ENCODE results near the gene MXD3.

Gene MXD3

DNA sequence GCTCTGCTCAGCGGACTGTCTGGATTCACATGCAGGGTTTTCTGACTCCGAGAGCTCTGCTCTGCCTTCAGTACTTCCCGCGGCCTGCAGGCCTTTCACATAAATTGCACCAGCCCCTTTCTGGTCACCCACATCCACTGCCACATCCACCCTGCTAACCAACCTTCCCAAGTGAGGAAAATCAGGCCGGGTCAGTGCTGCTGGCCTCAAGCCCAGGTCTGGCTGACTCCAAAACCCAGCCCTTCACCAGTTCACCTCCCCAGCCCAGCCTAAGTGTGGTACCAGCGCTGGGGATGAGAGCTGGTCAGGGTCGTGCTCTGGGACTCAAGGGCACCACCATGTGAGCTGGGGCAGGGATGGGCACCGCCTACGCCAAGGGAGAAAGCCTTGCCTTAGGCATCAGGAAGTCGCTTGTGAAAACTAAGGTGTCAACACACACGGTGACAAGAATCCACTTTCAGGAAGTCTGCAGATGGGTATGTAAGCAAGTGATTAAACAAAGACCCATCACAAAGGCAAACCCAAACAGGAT lies 27.5 kb upstream of the MXD3 start:
- no peak for DNase-seq

DNA sequence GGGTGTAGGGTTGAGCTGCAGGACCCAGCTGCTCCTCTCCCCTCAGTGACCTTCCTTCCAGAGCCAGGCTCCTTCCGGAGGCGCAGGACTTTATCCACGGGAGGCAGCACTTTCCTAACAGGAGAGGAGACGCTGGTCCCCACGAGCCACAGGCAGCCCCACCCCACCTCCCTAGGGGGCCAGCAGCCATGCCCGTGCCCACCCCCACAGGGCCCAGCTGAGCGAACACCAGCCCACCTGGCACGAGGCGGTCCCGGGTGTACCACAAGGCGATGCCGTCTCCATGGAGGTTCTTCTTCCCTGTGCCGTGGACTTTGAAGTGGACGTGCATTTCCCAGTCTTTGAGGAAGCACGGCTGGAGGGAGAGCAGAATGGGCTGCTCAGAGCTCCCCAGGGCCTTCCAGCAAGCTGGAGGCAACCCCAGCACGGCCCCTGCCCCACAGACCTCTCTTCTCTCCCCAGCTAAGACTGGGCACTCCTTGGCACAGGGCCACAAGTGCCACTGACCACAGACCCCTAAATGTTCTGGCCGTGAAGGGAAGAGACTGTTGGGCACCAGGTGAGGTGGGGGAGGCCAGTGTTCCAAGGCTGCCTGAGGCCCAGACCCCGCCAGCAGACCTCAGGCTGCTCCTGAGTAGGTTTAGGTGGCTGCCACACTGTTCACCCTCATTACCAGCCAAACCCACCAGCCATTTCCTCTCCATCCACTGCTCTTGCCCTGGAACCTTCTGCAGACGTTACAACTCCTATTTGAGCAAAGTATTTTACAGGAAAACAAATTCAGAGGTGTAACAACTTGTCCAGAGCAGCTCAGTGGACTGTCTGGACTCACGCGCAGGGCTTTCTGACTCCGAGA lies 26.8 kb upstream of the MXD3 start:
- DNase-seq = no peak

DNA sequence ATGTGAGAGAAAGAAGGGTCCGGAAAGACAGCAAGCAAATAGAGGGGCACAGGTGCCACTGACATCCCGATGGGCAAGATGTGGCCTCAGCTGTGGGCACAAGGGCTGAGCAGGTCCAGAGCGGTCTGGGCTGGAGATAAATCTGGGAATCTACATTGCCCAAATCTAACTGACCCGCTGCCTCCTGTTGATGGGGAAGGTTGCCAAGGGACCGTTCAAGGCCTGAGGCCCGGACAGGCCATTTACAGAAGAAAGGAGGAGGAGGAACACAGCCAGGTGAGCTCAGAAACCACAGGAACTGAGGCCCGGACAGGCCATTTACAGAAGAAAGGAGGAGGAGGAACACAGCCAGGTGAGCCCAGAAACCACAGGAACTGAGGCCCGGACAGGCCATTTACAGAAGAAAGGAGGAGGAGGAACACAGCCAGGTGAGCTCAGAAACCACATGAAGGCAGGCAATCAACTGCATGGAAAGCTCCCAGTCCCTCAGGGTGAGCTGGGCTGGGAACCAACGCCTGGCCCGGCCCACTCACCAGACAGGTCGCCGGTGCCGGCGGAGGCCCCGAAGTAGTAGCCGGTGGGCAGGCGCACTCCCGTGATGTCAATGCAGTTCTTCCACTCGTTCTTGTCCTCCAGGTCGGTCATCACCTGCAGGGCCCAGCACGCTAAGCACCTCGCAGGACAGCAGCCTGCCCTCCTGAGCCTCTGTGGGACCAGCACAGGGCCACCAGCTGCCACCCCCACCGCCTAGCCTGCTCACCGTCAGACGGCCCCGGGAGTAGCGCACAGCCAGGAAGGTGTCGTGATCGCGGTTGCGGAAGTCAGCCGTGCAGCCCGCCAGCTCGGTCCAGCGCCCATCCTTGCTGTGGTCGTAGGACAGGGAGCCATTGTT lies 25.2 kb upstream of the MXD3 start:
- DNase-seq = no peak

DNA sequence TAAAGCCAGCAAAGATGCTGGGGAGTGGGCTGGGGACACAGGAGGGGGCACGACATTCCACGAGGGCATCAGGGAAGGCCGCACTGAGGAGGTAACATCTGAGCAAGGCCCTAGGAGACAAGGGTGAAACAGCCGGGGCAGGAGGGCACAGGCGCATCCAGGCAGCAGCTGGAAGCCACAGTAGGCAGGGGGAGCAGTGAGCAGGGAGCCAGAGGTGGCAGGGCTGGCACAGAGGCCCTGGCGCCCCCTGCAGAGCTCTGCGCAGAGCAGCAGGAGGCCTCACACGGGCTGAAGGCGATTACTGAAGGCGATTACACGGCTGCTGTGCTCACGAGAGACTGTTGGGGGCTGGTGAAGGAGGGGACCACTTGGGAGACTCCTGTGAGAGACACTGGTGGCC lies 24.4 kb upstream of the MXD3 start:
- DNase-seq = no peak

DNA sequence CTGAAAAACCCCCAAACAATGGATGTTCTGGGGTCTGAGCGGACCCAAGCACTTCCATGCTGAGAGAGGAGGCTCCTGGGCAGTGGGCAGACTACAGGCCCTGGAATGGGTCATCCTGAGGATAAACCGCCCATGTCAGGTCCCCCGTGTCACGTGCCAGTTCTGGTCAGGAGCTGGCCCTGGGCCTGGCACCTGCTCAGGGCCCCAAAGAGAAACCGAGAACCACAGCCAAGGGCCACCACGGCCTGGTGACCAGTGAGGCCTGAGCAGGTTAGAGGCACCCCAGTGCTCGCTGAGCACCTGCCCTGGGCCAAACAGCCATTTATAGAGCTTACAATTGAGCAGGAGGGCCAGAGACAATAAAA lies 24.0 kb upstream of the MXD3 start:
- no peak for DNase-seq

DNA sequence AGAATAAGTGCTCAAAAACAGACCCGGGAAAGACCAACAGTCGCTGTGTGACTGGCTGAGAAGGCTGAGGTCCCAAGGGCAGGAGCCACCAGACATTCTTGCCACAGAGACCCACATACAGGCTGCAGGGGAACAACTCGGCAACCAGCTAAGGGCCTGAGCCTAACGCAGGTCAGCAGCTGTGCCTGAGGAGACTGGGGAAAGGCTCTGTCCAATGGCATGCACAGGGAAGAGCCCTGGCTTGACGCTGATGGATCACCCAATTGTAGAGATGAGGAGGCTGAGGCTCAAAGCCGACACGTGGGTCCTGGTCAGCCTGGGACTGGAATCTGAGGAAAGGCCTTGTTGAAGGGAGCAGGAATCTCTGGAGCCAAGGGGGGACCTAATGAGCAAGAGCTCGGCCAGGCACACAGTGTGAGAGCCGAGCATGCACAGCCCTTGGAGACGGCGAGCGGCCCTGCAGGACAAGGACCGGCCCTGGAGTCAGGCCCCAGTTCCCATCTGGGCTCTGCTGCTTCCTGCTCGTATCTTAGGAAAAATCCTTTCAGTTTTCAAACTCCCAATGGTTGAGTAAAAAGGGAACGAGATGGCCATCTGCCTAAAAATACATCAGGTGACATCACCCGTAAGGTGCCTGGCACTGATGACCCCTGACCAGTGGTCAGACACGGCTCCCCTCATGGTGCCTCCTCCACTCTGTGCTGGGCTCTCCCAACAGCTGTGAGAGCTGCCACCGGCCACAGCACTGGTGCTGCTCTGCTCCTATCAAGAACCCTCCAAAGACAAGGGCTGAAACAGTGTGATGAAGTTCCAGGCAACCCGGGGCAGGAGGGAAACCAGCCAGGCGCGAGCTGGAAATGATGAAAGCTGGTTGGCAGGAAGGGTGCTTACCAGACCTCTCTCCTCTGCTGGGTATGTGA lies 23.3 kb upstream of the MXD3 start:
- DNase-seq = no peak

DNA sequence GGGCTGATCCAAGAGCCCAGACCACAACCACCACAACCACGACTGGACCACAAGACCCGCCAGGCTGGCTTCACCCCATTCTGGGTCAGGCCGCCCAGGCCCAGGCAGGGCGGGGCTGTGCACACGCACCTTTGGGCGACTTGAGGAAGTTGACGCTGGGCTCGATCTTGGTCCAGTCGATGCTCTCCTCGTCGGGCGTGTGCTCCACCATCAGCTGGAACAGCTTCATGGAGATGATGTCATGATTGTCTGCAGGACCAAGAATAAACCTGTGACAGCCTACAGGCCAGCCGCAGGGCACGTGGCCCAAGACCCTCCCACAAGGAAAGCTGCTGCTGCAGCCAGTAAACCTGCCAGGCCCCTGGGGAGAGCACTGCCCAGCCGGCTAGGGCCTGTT lies 22.5 kb upstream of the MXD3 start:
- no peak for DNase-seq

DNA sequence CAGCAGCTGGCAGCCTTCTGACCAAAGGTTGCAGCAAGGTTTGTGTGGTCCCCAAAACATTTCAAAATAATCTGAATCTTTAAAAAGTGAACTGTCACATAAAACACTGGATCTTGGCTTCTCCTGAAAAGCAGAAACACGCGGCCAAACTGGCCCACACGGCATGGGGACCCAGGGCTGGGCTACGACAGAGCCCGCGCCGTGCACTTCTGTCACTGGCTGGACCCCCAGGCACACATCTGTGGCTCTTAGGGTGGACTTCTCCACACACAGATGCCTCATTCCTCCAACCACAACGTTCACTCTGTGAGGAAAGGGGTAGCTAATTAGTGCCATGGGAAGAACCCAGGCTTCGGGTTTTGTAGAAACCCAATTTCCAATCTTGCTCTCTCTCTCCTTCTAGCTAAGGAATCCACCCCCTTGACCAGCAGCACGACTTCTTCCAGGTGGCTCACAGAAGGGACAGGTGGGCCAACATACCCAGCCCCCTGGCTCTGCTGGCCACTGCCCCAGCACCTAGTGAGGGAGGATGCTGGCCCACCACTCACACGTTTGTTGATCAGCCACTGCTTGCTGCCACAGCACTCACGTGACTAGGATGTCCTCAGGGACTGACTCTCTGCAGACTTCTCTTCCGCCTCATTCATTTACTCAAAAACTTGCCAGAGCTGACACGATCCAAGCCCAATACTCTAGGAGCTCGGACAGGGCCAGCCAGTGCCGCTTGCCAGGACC lies 21.9 kb upstream of the MXD3 start:
- no peak for DNase-seq

DNA sequence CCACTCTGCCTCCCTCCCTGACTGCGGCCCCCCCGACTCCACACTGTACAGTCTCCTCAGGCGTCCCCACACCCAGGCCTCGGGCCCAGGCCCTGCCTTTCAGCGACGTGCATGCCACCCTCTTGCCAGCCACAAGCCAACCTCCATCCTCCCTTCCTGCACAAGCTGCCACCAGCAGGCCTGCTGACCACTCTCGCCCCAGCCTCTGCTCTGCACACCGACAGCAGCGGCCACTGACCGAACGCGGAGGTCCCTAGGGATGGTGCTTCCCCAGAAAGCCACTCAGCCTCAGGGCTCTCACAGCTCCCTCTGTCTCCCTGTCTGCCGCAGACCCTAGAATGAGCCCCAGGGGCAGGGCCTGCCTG lies 21.2 kb upstream of the MXD3 start:
- no peak for DNase-seq

DNA sequence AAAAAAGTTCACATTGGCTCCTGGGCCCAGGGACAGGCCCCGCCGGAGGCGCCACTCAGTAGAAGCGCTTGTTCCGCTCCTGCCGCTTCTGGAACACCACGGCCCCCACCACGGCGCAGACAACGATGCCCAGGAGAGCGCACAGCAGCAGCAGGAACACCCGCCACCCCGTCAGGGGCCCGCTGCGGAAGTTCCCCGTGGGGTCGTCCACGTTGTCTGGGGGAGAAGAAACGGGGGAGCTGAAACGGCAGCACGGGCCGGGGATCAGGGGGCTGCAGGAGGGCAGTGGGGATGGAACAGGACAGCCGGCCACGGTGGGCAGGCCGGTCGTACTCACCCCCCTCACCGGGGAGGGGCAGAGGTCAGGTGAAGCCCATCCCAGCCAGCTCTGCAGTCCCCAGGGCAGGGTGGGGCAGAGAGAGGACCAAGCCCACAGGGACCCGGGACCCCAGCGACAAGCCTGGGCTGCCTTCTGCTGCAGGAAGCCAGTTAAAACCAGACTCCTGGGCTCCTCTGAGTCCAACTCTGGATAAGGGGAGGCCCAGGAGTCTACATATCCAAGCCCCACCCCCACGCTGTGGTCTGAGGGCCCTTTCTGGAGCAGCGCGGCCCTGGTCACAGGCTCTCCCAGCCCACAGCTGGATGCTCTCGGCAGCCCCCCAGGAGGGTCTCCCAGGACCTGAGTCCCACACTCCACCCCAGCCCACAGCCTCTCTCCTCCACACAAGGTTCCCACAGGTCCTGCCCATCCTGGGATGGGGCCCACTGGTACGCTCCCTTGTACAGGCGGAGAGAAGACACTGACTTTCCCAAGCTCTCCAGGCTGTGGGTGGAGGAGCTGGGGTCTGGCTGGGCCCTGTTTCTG lies 20.6 kb upstream of the MXD3 start:
- no peak for DNase-seq

GRCh38 chr5:177330991-177331842 lies 19.5 kb upstream of the MXD3 start:
- no peak for DNase-seq

GRCh38 chr5:177329883-177330282 lies 18.2 kb upstream of the MXD3 start:
- no peak for DNase-seq

- no peak for DNase-seq
Observed at GRCh38 chr5:177328545-177329231, 17.0 kb upstream of the MXD3 start.

DNA sequence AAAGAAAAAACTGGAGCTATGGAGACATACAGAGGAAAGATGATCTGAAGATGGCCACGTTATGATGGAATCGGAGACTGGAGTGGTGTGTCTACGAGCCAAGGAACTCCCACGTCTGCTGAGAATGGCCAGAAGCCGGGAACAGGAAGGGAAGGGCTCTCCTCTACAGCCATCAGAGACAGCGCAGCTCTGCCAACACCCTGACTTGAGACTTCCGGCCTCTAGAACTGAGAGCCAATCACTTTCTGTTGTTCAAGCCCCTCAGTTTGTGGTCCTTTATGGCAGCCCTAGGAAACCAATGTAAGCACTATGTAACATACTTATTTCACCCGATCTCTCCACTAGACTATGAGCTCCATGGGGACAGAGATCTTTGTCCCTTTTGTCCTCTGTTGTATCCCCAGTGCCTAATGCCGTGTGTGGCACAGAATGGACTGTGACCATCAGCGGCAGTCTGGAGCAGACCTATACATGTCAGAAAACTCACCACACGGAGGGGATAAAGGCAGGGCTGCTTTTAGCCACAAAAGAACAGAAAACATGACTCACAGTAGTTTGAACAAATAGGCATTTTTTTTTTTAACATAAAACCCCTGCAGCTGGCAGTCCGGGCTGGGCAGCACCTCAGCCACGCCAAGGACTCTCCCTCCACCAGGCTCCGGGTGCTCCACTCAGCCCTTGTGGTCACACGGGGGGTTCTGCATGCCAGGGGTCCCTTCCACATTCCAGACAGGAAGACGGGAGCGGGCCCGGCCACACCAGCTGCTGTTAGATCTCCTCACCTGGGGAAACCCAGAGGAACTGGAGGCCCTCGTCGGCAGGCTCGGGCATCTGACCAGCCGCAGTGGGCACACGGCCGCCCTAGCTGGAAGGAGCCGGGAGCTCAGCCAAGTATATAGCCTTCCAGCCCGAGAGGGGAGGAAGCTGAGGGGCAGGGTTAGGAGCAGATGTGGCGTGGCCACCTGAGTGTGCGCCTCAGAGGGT lies 16.1 kb upstream of the MXD3 start:
- DNase-seq = peak in 1 of 2 donors; percentile 34

- DNase-seq = no peak
Observed at GRCh38 chr5:177325868-177326381, 14.2 kb upstream of the MXD3 start.

DNA sequence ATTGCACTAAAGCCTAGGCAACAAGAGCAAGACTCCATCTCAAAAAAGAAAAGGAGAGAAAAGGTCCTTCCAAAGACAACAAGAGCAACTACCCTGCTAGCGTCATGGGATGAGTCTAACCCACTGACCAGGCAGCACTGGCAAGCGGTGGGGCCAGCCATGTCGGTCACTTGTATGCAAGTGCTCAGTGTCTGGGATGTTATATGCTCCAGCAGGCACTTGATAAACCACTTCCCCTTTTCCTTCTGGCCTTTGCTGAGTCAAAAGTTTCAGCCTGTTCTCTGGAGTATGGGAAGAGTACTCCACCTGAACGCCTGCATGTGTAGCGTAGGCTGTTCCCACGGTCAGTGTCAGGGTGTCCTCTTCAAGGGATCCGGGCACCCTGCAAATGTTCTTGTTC lies 9.2 kb upstream of the MXD3 start:
- no peak for DNase-seq

GRCh38 chr5:177319913-177320588 lies 8.4 kb upstream of the MXD3 start:
- peak; percentile 42 to 43 for DNase-seq

All from CD4-positive, alpha-beta T cell treated with Interleukin-4 for 1 hour (primary cell).